GM19395 (cell line): ENCODE measurements around the gene NKD2.
"Not testable (repeated sequence)": the region's sequence is repeated elsewhere in the genome, so short reads cannot be mapped to it uniquely, and the experiment has no call there.

Source experiments
- ATAC-seq: cut with Tn5 transposase; IDR thresholded peaks from one replicate; pipeline ENCODE4 v1.9.1; 2021; ENCODE audit warnings: mild to moderate bottlenecking, moderate library complexity; ENCODE audit not compliant: unreplicated experiment

The NKD2 gene

GRCh38 chr5:1067141-1068121 is 58.8 kb downstream of the NKD2 start:
- no peak for ATAC-seq

GRCh38 chr5:1068204-1068894 is 59.7 kb downstream of the NKD2 start:
- no peak for ATAC-seq

- ATAC-seq = no peak
Measured at GRCh38 chr5:1068895-1069719, 60.5 kb downstream of the NKD2 start.

GRCh38 chr5:1069720-1070088 is 61.1 kb downstream of the NKD2 start:
- ATAC-seq = no peak

DNA sequence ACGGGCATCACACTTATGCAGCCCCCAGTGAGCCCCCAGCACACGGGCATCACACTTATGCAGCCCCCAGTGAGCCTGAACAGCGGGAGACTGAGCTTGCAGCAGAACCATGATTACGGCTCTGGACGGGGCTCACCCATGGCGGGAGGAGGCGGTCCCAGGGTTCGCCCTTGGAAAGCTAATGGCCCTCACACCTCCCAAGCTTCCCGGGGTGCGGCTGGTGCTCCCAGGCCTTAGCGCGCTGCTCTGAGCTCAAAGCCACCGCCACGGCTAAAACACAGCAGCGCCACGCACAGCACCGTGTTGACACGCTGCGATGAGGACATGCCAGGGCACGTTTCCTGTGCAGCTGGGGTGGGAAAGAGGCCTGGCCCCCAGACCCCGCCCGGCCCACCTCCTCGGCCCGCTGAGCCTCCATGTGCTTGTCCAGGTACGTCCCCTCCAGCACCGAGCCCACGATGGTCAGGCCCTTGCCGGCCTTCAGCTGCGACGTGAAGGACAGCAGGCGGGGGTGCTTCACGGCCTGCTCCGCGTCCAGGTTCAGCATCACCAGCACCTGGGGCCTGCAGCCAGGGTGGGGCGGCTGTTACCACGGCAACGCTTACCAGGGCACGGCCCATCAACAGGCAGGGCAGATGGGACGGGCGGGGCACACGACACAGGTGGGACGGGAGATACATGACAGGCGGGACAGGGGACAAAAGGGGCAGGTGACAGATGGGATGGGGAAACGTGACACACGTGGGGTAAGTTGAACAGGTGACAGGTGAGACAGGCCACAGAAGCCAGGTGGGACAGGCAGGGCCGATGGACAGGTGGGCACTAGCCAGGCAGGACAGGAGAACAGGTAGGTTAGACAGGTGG is 64.9 kb downstream of the NKD2 start:
- ATAC-seq = no peak

DNA sequence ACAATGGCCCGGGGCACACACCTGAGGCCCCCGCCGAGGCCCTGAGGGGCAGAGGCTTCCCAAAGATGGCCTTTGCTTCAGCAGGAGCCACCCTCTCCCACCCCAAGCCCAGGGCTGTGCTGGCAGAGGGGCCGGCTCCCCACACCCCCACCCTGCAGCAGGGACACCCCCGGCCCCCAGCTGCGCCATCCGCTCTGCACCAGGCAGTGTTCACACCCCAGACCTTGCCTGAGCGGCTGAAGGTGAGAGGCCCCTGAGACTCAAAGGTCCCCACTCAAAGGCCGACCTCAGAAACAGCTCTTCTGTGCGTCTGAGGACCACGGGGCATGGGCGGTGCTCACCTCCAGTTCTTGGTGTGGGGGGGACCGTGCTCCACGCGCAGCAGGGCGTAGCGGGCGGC is 65.6 kb downstream of the NKD2 start:
- ATAC-seq = no peak

GRCh38 chr5:1074816-1075554 is 66.4 kb downstream of the NKD2 start:
- ATAC-seq = no peak

DNA sequence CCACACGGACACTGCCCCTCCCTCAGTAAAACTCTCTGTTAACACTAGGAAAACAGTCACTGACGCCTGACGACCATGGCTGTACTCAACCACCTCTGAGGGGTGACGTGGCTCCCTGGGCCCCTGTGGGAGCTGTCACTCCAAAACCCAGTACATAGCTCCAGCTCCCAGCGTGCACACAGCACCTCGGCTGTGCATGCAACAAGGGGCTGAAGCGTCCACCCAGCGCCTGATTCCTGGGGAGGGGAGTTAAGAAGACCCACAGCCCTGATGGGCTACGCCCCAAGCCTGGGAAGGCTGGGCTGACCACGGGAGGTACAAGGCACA is 66.9 kb downstream of the NKD2 start:
- ATAC-seq = no peak

GRCh38 chr5:1075931-1076330 is 67.3 kb downstream of the NKD2 start:
- ATAC-seq = no peak

- ATAC-seq = no peak
Measured at GRCh38 chr5:1076406-1076805, 67.8 kb downstream of the NKD2 start.

GRCh38 chr5:1077026-1077425 is 68.4 kb downstream of the NKD2 start:
- ATAC-seq = no peak

DNA sequence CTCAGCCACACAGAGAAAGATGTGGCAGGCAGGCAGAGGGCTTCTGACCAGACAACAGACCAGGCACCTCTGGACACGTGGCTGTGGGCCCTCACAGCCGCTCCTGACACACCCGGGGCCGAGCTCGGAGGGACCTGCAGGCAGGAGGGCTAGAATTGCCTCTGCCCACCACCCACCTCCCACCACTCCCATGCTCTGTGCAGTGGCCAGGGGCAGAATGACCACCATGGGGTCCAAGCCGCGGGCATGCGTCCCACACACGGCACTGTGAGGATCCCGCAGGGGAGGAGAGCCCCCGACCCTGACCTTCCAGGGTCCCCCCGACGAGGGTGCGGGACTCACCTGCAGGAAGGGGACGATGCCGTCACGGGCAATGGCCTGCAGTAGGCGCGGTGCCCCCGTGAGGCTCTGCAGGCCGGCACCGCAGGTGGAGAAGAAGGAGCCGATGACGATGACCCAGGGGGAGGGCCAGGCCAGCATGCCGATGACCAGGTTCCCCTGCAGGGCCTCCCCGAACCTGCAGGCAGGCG is 69.0 kb downstream of the NKD2 start:
- no peak for ATAC-seq

- ATAC-seq = no peak
Measured at GRCh38 chr5:1078206-1078605, 69.6 kb downstream of the NKD2 start.

DNA sequence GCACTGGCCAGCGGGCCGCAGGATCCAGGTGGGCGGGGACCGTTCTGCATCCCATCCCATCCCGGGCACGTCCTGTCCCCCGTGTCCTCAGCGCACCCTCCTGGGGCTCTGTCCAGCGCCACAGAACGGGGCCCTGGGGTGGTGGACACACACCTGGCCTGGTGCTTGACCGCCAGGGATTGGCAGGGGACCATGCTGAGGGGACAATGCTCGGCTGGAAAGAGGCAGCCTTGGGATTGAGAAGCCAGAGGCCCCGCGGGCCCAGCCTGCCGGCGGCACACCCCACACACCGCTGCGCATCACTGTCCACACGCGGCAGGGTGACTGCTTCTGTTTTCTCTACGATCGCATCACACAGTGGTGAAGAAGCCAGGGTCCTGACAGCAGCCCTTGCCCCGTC is 70.2 kb downstream of the NKD2 start:
- no peak for ATAC-seq

GRCh38 chr5:1079486-1079885 is 70.9 kb downstream of the NKD2 start:
- no peak for ATAC-seq

DNA sequence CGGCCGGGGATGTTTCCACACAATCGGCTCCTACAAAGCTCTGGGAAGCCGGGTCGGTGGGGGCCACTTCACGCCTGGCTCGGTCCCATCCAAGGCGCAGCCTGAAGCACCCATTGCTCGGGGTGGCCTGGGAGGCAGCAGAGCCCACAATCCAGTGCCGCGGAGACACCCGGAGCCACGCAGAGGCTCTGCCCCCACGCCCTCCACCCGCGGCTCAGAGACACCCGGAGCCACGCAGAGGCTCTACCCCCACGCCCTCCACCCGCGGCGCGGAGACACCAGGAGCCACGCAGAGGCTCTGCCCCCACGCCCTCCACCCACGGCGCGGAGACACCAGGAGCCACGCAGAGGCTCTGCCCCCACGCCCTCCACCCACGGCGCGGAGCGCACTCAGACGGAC is 71.4 kb downstream of the NKD2 start:
- no peak for ATAC-seq

DNA sequence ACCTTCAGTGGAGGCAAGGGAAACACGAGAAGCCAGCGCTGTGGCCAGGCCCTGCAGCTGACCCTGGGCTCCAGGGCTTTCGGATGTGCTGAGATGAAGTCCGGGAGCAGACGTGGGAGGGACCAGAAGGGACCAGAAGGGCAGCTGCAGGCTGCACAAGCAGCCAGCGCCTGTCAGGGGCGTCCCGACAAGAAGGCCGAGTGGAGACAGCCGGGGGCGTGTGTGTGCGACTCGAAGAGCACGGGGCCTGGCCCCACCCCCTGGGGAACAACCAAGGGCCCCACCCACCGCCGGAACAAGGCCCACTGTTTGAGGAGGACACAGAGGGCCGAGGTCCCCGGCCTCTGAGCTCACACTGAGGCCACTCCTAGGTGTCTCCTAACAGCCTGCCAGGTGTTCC is 71.8 kb downstream of the NKD2 start:
- ATAC-seq = no peak

- ATAC-seq = no peak
Measured at GRCh38 chr5:1081519-1081918, 72.9 kb downstream of the NKD2 start.

GRCh38 chr5:1083026-1083425 is 74.4 kb downstream of the NKD2 start:
- not testable (repeated sequence) for ATAC-seq
